Measurements from ENCODE around the gene AGTPBP1.
A peak's percentile ranks its signal among the peaks of the same experiment; 100 is the strongest.

The AGTPBP1 gene

GRCh38 chr9:85717220-85717619 is 24.5 kb downstream of the AGTPBP1 start:
- TF ChIP-seq, protein P1, sequence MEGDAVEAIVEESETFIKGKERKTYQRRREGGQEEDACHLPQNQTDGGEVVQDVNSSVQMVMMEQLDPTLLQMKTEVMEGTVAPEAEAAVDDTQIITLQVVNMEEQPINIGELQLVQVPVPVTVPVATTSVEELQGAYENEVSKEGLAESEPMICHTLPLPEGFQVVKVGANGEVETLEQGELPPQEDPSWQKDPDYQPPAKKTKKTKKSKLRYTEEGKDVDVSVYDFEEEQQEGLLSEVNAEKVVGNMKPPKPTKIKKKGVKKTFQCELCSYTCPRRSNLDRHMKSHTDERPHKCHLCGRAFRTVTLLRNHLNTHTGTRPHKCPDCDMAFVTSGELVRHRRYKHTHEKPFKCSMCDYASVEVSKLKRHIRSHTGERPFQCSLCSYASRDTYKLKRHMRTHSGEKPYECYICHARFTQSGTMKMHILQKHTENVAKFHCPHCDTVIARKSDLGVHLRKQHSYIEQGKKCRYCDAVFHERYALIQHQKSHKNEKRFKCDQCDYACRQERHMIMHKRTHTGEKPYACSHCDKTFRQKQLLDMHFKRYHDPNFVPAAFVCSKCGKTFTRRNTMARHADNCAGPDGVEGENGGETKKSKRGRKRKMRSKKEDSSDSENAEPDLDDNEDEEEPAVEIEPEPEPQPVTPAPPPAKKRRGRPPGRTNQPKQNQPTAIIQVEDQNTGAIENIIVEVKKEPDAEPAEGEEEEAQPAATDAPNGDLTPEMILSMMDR (IDR thresholded peaks at IDR 0.05; ENCODE audit: low read depth, low read length): no peak
- H3K4me3 ChIP-seq (replicated peaks in 1 of 2; ENCODE audit: low read depth in 2 of 2, low read length in 2 of 2): no peak overlapping the region
- DNase-seq (ENCODE audit: low read depth in 2 of 2): no peak

DNA sequence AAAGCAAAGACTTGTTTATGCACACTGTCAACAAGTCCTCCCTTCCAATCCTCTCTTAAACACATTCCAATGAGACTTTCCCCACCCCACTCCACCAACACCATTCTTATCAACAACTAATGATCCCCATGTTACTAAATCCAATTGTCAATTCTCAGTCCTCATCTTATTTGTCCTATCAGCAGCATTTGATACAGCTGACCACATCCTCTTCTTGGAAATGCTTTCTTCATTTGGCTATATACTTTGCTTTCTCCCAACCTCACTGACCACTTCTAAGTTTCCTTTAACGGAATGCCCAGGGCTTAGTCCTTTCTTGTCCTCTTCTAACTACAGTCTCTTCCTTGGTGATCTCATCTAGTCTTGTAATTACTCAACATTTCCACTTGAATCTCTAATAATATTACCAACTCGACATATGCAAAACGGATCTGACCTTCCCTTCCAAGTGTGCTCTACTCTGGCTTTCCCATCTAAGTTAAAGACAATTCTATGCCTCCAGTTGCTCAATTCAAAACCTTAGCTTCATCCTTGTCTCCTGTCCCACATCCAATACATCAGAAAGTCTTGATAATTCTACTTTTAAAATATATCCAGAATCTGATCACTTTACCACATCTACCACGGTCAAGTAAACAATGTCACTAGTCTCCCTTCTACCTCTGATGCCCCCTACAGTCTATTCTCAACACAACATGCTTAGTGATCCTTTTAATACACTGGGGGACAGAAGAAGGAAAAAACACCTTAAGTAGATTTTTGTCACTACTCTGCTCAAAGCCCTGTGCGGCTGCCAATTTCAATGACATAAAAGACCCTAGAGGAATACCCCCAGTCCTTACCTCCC is 25.5 kb downstream of the AGTPBP1 start:
- no peak for DNase-seq (ENCODE audit: low read depth in 2 of 2)
- no peak overlapping the region for H3K4me3 ChIP-seq (replicated peaks in 1 of 2; ENCODE audit: low read depth in 2 of 2, low read length in 2 of 2)
- TF ChIP-seq, protein P1 (IDR thresholded peaks at IDR 0.05; ENCODE audit: low read depth, low read length): peak; percentile 7

- peak in 1 of 2 donors; percentile 45 for DNase-seq (ENCODE audit: low read depth in 2 of 2)
- no peak overlapping the region for H3K4me3 ChIP-seq (replicated peaks in 1 of 2; ENCODE audit: low read depth in 2 of 2, low read length in 2 of 2)
- TF ChIP-seq, protein P1 (IDR thresholded peaks at IDR 0.05; ENCODE audit: low read depth, low read length): no peak
Observed at GRCh38 chr9:85715587-85715986, 26.2 kb downstream of the AGTPBP1 start.

GRCh38 chr9:85713897-85714296 is 27.9 kb downstream of the AGTPBP1 start:
- TF ChIP-seq, protein P1 (IDR thresholded peaks at IDR 0.05; ENCODE audit: low read depth, low read length): no peak
- DNase-seq (ENCODE audit: low read depth in 2 of 2): peak in 1 of 2 donors; percentile 32
- no peak overlapping the region for H3K4me3 ChIP-seq (replicated peaks in 1 of 2; ENCODE audit: low read depth in 2 of 2, low read length in 2 of 2)

DNA sequence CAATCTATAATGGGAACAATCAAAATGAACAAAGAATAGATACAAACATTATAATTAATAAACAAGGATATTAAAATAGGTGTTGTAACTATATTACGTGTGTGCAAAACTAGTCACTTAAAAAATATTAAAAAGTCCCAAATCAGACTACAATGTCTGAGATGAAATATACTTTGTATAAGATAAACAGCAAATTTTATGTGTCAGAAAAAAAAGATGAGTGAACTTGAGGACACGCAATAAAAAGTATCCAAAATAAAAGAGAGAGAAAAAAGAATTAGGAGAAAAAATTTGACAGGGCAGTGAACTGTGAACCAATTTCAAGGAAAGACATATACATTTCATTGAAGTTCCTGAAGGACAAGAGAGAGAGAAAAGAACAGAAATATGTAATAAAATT is 37.0 kb downstream of the AGTPBP1 start:
- no peak for DNase-seq (ENCODE audit: low read depth in 2 of 2)
- no peak overlapping the region for H3K4me3 ChIP-seq (replicated peaks in 1 of 2; ENCODE audit: low read depth in 2 of 2, low read length in 2 of 2)

DNA sequence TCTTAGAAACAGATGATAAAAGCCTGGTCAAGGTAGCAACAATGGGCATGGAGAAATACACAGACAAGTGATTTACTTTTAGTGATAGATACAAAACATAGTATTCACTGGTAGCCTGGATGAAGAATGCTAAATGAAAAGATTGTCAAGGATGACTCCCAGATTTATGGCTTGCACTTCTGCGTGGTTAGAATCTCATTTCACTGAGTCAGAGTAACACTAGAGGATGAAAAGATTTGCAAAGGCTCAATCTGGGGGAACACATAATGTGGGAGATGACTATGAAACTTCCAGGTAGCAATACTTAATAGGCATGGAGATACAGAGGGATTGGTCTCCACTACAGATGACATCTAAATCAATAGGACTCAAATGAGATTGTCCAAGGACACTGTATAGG is 38.4 kb downstream of the AGTPBP1 start:
- H3K4me3 ChIP-seq (replicated peaks in 1 of 2; ENCODE audit: low read depth in 2 of 2, low read length in 2 of 2): no peak overlapping the region
- TF ChIP-seq, protein P1 (IDR thresholded peaks at IDR 0.05; ENCODE audit: low read depth, low read length): no peak
- peak in 1 of 2 donors; percentile 12 for DNase-seq (ENCODE audit: low read depth in 2 of 2)

More for the DNA sequence above, 37.0 kb downstream of the AGTPBP1 start:
- TF ChIP-seq, protein P1 (IDR thresholded peaks at IDR 0.05; ENCODE audit: low read depth, low read length): no peak
